ENCODE data around the gene ATG14. TPM values are rescaled to one million over a fixed set of nuclear protein-coding genes. Genes with fewer than 3 reads are reported as not detected.
"Not testable (repeated sequence)": the region's sequence is repeated elsewhere in the genome, so short reads cannot be mapped to it uniquely, and the experiment has no call there.

Gene ATG14, protein sequence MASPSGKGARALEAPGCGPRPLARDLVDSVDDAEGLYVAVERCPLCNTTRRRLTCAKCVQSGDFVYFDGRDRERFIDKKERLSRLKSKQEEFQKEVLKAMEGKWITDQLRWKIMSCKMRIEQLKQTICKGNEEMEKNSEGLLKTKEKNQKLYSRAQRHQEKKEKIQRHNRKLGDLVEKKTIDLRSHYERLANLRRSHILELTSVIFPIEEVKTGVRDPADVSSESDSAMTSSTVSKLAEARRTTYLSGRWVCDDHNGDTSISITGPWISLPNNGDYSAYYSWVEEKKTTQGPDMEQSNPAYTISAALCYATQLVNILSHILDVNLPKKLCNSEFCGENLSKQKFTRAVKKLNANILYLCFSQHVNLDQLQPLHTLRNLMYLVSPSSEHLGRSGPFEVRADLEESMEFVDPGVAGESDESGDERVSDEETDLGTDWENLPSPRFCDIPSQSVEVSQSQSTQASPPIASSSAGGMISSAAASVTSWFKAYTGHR
- polyA plus RNA-seq (ENCODE audit: insufficient read length in 3 of 3): 10 to 100 TPM; 16.0 to 24.7 (median 23.6) TPM
- long read RNA-seq, donor 1, full-length matches to known transcripts: 2 of 2 reads
- long read RNA-seq, donor 1, partial matches to known transcripts: 0 of 2 reads
- long read RNA-seq, donor 1, other reads (novel, unspliced or antisense): 0 of 2 reads
- long read RNA-seq, donor 2, full-length matches to known transcripts: 4 of 23 reads
- long read RNA-seq, donor 2, partial matches to known transcripts: 19 of 23 reads
- long read RNA-seq, donor 2, other reads (novel, unspliced or antisense): 0 of 23 reads
- long read RNA-seq, donor 3, full-length matches to known transcripts: 1 of 1 reads
- long read RNA-seq, donor 3, partial matches to known transcripts: 0 of 1 reads
- long read RNA-seq, donor 3, other reads (novel, unspliced or antisense): 0 of 1 reads
- long read RNA-seq, donor 4, full-length matches to known transcripts: 4 of 4 reads
- long read RNA-seq, donor 4, partial matches to known transcripts: 0 of 4 reads
- long read RNA-seq, donor 4, other reads (novel, unspliced or antisense): 0 of 4 reads
- long read RNA-seq, donor 5: 0 reads
- long read RNA-seq, donor 6, partial matches to known transcripts: 33 of 33 reads
- long read RNA-seq, donor 6, other reads (novel, unspliced or antisense): 0 of 33 reads
- long read RNA-seq, donor 7, full-length matches to known transcripts: 3 of 3 reads
- long read RNA-seq, donor 7, partial matches to known transcripts: 0 of 3 reads
- long read RNA-seq, donor 7, other reads (novel, unspliced or antisense): 0 of 3 reads
- long read RNA-seq, donor 8, full-length matches to known transcripts: 1 of 1 reads
- long read RNA-seq, donor 8, partial matches to known transcripts: 0 of 1 reads
- long read RNA-seq, donor 8, other reads (novel, unspliced or antisense): 0 of 1 reads
- long read RNA-seq, donor 9, full-length matches to known transcripts: 4 of 9 reads
- long read RNA-seq, donor 9, partial matches to known transcripts: 5 of 9 reads
- long read RNA-seq, donor 9, other reads (novel, unspliced or antisense): 0 of 9 reads
- long read RNA-seq, donor 10, full-length matches to known transcripts: 1 of 1 reads
- long read RNA-seq, donor 10, partial matches to known transcripts: 0 of 1 reads
- long read RNA-seq, donor 10, other reads (novel, unspliced or antisense): 0 of 1 reads
- long read RNA-seq, donor 11, full-length matches to known transcripts: 2 of 2 reads
- long read RNA-seq, donor 11, partial matches to known transcripts: 0 of 2 reads
- long read RNA-seq, donor 11, other reads (novel, unspliced or antisense): 0 of 2 reads
- long read RNA-seq, donor 12, full-length matches to known transcripts: 7 of 7 reads
- long read RNA-seq, donor 12, partial matches to known transcripts: 0 of 7 reads
- long read RNA-seq, donor 12, other reads (novel, unspliced or antisense): 0 of 7 reads
- long read RNA-seq, donor 13, full-length matches to known transcripts: 2 of 2 reads
- long read RNA-seq, donor 13, partial matches to known transcripts: 0 of 2 reads
- long read RNA-seq, donor 13, other reads (novel, unspliced or antisense): 0 of 2 reads
- long read RNA-seq, donor 14: 0 reads
- long read RNA-seq, donor 15: 0 reads
- long read RNA-seq, donor 16, full-length matches to known transcripts: 2 of 2 reads
- long read RNA-seq, donor 16, partial matches to known transcripts: 0 of 2 reads
- long read RNA-seq, donor 16, other reads (novel, unspliced or antisense): 0 of 2 reads

DNA sequence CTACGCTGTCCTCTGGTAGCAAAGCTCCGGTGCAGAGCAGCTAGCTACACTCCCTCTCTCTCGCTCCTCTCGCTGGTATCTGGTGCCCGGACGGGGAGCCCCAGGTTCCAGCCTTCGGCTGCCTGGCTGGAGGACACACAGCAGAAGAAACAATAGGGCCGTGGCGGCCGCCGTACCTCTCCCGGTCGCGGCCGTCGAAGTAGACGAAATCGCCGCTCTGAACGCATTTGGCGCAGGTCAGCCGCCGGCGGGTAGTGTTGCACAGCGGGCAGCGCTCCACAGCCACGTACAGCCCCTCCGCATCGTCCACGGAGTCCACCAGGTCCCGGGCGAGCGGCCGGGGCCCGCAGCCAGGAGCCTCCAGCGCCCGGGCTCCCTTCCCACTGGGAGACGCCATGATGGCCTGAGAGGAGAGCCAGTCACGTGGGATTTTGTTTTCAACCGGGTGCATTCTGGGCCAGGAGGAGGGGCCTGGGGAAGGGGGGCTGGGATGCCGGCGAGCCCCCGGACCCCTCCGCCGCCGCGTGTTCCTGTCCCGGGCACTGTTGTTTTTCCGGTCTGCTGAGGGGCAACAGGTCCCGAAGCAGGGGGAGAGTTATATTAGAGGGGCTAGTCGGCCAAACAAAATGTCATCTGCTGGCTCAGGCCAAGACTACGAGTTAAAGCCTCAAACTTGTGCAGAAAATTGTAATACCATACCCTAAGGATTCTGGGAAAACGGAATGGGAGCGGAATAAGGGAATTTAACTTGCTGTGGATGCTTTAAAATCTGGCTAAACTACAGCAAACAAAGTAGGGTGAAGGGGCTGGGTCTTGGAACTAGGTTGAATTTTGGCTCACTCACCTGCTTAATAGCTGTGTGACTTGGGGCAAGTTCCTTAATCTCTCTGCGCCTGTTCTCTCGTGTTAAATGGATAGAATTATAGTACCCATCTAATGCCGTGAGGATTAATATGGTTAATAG lies at the start of gene ATG14:
ATG14 (minus strand) TSS at position 405 of the 964 bp plus-strand sequence; CDS start at position 397, 8 bp downstream.
- peak; percentile 87 for DNase-seq

DNA sequence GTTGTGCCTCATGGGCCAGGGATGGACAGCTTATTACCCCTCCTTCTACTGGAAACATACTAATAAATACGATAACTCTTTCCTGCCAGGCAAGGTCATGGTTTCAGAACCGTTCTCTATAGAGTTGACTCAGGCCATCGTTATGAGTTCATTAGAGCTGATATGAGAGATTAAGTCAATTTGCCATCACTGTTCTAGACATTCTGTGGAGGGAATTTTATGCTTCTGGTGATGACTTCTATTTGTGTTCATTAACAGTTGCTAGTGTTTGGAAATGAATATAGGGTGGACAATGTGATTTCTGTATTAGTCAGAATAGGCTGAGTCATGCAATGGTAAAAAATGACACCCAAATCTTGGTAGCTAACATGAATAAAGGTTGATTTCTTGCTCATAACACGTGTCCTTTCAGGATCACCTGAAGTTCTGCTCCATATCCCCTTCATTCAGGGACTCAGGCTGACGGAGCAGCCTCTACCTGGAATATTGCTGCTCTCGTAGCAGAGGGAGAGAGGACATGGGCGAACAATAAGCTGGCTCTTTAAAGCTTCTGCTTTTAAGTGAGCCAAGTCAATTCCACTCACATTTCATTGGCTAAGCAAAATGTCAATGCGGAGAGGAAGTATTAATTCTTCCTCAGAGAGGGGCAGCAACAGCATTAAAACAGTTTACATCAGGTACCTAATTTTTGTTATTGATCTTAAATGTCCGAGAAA lies 47.3 kb upstream of the ATG14 start:
- no peak for DNase-seq

DNA sequence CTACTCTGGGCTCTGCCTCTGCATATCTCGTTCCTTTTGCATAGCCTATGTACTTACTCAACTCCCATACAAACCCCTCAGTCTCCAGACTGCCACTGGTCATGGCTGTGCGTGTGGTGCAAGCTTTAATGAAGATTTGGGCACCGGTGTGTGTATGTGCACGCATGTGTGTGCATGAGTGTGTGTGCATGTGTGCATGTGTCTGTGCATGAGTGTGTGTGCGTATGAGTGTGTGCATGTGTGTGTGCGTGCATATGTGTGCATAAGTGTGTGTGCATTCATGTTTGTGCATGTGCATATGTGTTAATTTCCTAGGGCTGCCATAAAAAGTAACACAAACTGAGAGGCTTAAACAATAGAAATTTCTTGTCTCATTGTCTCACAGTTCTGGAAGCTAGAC lies 45.9 kb upstream of the ATG14 start:
- no peak for DNase-seq

DNA sequence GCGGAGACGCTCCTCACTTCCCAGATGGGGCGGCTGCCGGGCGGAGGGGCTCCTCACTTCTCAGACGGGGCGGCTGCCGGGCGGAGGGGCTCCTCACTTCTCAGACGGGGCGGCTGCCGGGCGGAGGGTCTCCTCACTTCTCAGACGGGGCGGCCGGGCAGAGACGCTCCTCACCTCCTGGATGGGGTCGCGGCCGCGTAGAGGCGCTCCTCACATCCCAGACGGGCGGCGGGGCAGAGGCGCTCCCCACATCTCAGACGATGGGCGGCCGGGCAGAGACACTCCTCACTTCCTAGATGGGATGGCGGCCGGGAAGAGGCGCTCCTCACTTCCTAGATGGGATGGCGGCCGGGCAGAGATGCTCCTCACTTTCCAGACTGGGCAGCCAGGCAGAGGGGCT lies 44.8 kb upstream of the ATG14 start:
- DNase-seq: not testable (repeated sequence)

DNA sequence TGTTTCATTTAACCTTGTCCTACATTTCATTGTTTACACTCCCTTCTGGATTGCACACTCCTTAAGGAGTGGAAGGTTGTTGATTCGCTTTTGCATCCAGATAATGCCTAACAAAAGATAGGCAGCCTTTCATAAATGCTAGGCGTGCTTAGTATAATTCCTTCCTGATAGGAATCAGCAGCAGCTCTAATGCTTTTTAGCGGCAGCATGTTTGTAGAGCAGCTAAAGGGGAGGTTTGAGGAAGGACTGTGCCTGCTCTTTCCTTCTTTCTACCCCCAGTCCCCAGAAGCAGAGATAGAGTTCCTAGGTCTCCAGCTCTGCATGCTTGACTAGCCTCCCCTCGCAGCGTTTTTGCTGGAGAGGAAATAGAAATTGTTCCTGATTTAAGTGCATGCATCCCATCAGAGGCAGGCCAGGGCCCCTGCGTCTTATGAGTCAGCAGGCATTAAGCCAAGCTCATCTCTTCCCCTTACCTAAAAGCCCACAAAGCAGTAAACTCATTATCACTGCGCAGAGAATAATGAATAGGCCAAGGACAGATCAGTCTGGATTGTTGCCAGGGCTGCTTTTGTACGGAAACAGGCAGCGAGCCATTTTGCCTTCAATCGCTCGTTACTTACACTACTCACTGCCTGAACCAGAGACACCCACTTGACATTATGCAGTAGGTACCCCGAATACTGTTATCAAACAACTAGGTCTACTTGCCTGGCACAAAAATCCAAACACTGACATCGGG lies 42.8 kb upstream of the ATG14 start:
- DNase-seq: peak; percentile 7

DNA sequence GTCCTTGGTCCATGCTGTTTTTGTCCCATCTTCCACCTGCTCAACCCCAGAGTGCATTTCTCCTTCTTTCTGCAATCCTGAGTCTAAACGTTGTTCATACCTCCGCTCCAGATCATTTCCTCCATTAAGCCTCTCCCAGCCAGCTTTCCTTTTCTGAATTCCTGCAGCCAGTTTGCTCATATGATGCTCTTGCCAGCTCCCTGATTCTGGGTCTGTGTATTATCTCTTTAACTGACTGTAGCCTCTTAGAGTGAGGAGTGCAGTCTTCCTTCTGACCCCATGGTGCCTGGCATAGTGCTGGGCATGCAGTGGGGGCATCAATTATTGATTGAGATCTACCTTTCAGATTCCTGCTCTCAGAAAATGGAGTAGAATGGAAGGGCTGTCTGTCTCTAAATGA lies 40.3 kb upstream of the ATG14 start:
- DNase-seq: no peak

DNA sequence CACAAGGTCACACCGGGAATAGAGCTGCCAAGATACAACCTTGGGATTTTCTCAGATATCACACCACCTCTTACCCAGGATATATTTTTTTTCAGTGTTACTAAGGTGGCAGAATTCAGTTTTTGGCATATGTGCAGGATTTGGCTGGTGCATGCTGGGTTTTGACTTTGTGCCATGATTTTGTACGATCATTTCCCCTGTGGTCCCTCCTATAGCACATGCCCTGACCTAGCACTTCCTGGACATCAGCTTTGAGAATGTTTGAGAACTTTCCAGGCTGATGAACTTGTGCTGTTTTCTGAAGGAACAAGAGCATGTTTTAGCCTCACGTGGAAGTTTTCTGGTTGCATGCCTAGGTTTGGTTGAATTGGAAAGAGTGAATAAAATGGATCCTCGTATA lies 39.8 kb upstream of the ATG14 start:
- no peak for DNase-seq

DNA sequence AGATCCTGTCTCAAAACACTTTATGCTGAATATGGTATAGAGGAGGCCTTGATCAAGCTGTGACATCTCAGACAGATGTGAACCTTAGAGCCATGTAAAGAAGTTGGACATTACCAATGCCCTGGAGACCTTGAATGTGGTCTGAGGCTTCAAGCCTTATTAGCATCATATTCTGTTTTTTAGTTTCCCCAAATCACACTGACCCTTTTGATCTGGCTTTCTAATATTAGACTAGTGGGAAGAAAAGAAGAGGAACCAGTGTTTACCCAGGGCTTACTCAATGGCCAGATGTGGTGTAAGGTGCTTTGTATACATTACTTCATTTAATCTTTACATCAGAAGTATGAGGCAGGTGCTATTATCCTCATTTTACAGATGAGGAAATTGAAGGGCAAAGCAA lies 39.4 kb upstream of the ATG14 start:
- DNase-seq: no peak

DNA sequence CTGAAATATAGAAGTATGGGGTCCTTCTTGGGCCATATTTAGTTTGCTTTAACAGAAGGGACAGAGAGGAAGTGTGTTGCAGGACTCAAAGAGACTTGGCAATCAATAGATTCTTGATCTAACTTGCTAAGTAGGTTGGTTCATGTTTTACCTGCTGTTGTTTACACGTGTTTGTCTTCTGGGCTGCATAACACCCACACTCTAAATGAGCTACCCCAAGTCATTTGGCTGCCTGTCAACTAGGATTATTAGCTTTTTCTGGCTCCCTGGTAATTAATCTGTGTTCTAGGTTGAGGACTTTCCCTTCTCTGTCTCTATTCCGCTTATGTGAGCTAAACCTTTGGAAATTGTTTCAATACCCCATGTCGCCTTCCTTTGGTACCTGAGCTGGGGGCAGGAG lies 38.9 kb upstream of the ATG14 start:
- no peak for DNase-seq

DNA sequence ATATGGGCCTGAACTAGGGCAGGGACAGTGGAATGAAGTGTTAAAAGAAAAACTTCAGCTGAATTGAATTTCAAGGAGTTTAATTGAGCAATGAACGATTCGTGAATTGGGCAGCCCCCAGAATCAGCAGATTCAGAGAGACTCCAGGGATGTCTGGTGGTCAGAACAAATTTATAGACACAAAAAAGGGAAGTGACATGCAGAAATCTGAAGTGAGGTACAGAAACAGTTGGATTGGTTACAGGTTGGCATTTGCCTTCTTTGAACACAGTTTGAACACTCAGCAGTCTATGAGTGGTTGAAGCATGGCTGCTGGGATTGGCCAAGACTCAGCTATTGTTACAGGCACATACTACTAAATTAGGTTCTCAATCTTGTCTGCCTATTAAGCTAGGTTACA lies 38.5 kb upstream of the ATG14 start:
- no peak for DNase-seq

DNA sequence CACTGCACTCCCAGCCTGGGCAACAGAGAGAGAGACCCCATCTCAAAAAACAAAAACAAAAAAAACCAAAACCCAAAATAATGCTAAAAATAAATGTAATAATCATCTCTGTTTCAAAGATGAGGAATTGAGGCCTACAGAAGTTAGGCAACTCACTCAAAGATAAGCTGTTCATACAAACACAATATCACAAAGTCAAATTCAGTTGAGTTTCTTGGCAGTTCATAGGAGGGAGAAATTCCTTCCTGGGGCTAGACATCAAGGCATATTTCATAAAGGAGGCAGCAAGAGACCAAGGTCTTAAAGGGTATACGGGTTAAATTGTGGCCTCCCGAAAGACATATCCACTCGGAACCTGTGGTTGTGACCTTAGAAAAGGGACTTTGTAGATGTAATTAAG lies 37.5 kb upstream of the ATG14 start:
- DNase-seq: no peak

DNA sequence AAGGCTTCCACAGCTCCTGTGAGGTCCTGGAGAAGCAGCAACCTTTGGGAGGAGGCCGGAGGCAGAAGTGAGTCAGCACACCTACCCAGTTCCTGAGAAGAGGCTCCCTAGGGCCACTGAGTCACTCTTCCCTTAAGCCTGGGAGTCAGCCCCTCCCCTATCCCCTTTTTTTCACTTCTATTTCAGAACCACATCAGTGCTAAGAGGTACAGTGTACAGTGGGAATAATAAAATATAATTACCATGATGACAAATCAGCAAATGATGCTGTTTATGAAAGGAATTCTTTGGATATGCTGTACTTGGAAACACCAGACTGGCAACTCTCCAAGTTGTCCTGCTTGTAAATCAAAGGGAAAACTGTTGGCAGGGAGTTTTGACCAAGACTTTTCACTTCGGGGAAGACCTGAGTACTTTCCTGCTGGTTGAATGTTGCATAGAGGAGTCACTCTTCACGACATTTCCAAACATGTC lies 36.5 kb upstream of the ATG14 start:
- no peak for DNase-seq

DNA sequence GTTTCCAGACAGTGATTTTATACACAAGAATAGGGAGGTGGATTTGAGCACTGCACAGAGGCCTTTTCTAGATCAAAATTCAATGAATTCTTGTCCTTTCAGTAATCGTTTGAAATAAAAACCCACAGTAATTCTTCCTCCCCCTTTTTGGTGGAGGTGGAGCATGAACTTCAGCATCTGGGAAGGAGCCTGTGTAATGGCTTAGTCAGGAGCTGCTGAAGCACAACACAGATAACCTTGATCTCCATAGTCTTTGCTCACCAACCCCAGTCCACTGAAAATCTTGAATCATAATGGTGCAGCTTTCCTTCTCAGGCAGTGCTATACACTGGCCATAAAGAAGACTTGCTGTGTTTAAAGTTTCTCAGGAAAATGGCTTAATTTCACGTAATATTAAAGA lies 35.2 kb upstream of the ATG14 start:
- DNase-seq: peak; percentile 15

DNA sequence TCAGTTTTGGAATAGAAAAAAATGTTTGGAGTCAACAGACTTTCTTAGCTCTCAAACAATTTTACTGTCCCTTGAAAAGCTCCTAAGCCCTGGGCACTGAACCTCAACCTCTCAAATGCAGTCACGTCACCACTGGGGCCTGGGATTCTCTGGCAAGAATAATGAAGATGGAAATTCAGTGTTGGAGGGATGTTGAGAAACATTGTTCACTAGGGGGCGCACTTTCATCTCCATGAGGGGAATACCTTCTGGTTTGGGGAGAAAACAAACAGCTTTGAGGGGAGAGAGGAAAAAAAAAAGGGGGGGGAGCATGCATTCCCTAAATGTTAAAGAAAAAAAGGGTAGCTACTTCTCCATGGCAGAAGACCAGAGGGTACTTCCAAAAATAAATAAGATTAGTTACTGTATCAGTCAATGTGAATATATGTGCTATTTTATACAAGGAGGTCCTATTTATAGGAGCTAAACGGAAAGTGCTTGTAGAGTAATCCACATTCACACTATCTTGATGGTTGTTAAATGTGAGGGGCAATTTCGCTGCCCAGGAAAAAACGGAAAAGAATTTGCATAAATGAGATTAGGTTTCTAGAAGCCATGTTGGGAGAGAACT lies 34.6 kb upstream of the ATG14 start:
- DNase-seq: peak; percentile 80

DNA sequence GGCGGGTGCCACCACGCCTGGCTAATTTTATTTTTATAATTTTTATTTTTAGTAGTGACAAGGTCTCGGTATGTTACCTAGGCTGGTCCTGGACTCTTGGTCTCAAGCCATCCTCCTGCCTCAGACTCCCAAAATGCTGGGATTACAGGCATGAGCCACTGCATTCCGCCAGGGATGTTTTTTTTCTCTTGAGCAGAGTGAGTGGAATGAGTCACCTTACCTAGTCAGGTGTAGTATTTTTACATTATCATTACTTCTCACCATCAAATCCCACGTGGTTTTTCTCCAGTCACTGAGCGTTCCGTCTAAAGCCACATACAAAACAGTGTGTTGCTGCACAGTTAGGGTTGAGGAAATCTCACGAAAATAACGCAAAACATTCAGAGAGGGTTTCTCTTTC lies 29.7 kb upstream of the ATG14 start:
- no peak for DNase-seq

DNA sequence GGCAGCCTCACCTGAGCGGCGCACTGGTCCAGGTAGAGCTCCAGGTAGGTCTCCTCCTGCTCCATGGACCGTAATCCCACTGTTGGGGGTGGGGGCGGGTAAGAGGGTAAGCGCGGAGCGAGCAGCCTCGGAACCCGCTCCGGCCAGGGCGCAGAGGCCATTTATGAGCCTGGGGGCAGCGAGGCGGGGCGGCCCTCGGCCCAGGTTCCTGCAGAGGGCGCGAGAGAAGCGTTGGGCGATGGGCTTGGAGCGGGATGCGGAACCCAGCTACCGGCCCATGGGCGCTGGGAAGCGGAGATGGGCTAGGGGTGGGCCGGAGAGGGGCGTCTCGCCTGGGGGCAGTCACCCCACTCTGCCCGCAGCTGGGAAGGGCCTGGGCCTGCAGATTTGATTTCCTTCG lies 28.8 kb upstream of the ATG14 start, which contains the start of gene TBPL2:
TBPL2 (minus strand) TSS at position 232 of the 400 bp plus-strand sequence; CDS start at position 65, 167 bp downstream.
- DNase-seq: no peak
